Left colon (tissue), 2 donors: ENCODE results near the gene MYPN. TPM values are rescaled to one million over a fixed set of nuclear protein-coding genes. Genes with fewer than 3 reads are reported as not detected.

Experiments
- ATAC-seq: fragments of 200-7000 bp; cut with Tn5 transposase; one replicate; pipeline ENCODE4 v1.9.1; 2020; ENCODE audit warnings: mild to moderate bottlenecking, moderate library complexity
- DNase-seq, 2 donors: peaks; one replicate each; pipeline ENCODE4 v3.0.0-alpha.2; 2020
- intact Hi-C, 2 donors: fragments of 100-400 bp; cut with DNase I in 1 of 2; cut with micrococcal nuclease in 1 of 2; formaldehyde crosslinking; loops; one replicate each; pipeline versions ENCODE4 v1.11.2 to v1.14.0; 2022; cut with DNase I, micrococcal nuclease
- total RNA-seq, 2 donors: library from RNA; stranded (reverse); fragmentation: NEBNext Ultra II Directional; extraction: Animal tissue kit (Norgen Biotek cat#: 25700); gene quantifications; one replicate each; pipeline ENCODE4 v1.2.1, GENCODE V29; 2021
- donor health status: DM: no; HTN: no; CAD: no.
- donor health status: DM: yes; HTN: yes; CAD: no.

MYPN gene
- total RNA-seq, 2 donors from 2014 or later: 0.12 to 2.1 TPM

GRCh38 chr10:68124718-68125117 is 15.4 kb downstream of the MYPN start:
- ATAC-seq: no peak
- DNase-seq: no peak
- intact Hi-C loops: no loop called here

- ATAC-seq: peak; percentile 66
- intact Hi-C loops: no loop called here
- no peak for DNase-seq
Observed at GRCh38 chr10:68125772-68126171, 16.5 kb downstream of the MYPN start.

DNA sequence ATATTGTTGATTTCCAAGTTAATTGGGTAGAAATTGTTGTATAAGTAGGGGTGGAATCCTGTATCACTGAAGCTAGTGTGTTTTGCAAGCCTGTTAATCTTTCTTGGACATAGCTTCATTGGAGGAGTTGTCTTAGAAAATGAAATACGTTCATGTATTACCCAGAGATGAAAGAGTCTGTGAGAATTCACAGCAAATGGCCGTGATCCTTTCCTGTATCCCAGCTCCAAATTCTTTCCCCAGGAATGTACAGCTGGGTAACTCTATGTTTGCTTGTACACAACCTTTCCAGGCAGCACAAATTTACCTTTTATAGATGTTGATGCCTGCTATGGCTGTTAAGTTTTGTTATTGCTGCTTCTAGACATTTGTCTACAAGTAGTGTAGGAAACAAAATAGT is 18.7 kb downstream of the MYPN start:
- intact Hi-C loops: no loop called here
- no peak for ATAC-seq

GRCh38 chr10:68132391-68132790 is 23.1 kb downstream of the MYPN start:
- intact Hi-C loops: no loop called here
- ATAC-seq (no peak), DNase-seq (no peak)

More for the DNA sequence above, 18.7 kb downstream of the MYPN start:
- DNase-seq: no peak

DNA sequence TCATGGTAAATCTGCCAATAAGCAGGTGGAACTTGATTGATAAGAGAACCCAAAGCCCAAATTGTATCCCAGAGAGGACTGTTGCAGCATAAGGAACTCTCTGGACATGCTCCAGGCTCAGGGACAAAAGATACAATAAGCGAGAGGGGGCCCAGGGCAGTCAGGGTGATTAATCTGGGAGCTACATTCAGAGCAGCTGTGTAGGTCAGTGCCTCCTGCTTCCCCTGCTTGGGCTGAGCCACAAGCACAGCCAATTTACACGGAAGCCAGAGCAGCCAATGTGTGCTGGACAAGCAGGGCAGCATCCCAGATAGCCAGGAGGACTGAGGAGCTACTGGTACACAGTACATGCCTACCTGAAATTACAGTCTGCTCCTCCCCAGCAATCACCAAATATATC is 24.2 kb downstream of the MYPN start:
- no peak for DNase-seq
- no peak for ATAC-seq
- intact Hi-C loops: no loop called here

DNA sequence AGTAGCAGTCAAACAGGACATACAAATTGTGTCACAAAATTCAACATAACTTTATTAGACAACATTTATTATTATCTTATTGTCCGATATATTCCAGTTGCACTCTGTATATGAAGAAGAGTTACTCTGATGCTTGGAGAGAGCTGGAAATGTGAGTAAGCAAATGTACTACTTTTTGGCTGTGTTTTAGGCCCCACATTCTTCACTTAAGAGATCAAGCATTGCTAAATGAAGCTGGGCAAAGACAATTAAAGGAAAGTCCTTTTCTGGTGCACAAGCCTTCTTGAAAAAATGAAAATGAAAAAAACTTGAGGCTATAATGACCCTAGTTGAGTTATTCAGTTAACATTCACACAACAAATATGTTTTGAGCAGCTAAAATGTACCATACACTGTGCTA is 26.1 kb downstream of the MYPN start:
- ATAC-seq (peak; percentile 46), DNase-seq (no peak)
- intact Hi-C loops: no loop called here

DNA sequence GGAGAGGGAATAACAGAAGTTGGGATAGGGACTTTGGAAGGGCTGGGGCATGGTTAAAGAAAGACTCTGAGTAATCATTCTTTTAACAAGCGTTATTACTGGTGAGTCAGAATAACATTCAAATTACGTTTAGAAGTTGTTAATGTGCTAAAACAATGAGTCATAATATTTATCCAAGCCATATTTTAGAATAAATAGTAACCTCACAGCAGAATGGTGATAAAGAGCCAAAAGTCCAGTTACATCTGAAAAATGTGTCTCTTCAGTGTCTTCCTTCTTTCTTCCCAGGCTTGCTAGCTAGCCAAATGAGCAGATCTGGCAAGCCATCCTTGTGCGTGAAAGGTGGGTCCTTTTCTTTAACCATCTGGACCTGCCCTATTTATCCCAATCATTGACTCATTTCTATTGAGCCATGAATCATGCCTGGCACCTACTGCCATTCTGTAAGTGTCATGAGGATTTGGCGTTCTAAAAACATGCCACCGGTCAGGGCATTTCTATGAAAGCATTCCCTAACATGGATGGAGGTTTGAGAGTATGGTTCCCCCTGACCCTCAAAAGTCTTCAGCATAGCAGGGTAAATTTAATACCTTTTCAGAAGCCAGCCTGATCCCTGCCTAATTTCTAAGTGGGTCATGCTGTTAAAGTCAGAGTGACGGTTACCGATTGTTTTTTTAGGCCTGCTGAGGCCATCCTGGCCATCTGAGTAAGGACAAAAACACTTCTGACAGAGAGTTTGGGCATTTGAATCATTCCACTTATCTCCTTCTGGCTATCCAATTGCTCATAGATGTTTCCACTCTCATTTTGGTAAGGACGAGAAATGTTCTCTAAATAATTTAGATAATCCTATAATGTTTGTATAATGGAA is 26.9 kb downstream of the MYPN start:
- ATAC-seq (peak; percentile 96), DNase-seq (peak in 1 of 2 donors; percentile 8)

DNA sequence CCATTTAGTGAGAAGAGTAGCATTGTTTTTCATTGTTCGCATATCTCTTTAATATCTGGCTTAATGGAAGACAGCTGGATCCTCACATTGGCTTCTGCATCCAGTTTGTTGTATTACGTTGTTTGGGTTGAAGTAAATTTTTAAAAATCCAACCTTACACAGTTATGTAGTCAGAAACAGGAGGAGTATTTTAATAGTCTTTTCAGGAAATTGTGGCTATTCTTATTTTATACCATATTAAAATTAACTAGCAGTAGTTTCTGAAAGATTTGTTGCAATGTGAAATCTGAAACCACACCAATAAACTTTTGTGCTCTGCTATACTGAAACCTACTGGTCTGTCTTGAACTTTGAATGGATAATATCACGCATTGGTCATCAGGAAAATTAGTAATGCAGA is 27.9 kb downstream of the MYPN start:
- DNase-seq (no peak), ATAC-seq (no peak)
- intact Hi-C loops: no loop called here

More for the DNA sequence above, 26.9 kb downstream of the MYPN start:
- intact Hi-C loops: no loop called here

DNA sequence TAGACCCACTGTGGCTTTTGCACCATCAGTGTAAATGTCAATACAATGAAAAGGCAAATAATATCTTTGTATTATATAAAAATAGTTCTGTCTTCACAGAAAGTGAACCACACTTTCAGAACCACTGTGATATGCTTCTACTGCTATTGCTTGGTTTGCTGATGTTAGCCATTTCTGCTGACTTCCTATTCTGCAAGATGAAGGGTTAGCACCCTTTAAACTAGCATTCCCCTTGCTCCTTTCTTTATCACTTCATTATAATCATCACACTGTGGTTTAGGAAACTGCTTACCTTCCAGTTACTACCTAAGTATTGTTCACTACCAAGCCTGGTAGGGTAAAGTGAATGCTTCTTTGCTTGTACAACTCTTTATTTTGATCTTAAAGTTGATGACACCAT is 29.2 kb downstream of the MYPN start:
- no peak for ATAC-seq
- intact Hi-C loops: no loop called here
- DNase-seq: no peak

DNA sequence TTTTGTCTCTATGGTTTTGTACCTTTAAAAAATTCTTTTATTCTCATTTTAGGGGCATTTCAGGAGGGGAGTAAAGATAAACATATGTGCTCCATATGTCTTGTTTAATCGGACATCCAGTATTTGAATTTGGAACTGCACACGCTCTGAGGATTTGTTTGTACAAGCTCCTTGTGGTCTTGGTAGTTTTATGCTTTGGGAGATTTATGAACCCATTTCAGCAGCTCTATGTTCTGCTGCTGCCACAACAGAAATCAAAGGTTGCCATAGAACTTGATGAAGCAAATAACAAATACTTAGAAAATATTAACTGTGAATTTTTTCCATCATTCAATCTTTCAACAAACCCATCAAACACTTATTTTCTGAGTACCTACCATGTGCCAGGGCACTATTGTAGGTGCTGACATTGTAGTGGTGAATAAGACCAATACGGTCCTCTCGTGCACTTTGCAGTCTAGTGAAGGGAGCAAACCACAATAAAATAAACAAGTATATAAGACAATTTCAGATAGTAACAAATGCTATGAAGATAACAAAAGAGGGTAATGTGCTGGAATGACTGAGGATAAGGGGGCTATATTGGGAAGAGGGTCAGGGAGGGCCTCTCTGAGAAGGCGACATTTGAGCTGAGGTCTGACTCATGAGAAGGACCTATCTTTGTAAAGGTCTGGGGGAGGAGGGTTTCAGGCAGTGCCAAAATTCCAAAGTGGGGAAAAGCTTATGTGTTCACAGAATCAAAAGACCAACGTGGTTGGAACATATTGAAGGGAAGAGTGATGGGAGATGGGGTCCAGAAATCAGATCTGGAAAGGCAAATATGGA is 30.4 kb downstream of the MYPN start:
- ATAC-seq (no peak), DNase-seq (no peak)
- intact Hi-C loops: no loop called here

- ATAC-seq (no peak), DNase-seq (no peak)
- intact Hi-C loops: no loop called here
Observed at GRCh38 chr10:68142761-68143160, 33.5 kb downstream of the MYPN start.

- DNase-seq (no peak), ATAC-seq (peak; percentile 98)
- intact Hi-C loops: no loop called here
Observed at GRCh38 chr10:68144709-68145108, 35.4 kb downstream of the MYPN start.

DNA sequence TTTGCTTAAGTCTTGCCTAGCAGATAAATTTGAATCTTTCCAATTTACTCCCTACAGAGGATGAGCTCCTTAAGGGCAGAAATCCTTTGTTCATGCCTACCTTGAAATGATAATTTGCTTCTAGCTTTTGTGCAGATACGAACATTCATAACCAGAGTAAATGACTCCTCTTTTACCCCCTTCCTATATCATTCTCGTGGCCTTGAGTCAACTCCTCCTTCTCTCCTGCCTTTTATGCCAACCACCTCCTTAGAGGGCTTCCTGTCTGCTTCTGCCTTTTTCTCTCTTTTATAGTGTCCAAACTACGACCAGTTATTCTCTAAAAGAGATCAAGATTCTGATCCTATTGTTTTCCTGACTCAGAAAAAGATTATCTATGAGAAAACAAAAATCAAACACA is 36.4 kb downstream of the MYPN start:
- intact Hi-C loops: no loop called here
- no peak for DNase-seq
- ATAC-seq: no peak

GRCh38 chr10:68146133-68146532 is 36.8 kb downstream of the MYPN start:
- intact Hi-C loops: no loop called here
- ATAC-seq: no peak
- DNase-seq: no peak

GRCh38 chr10:68151453-68151852 is 42.2 kb downstream of the MYPN start:
- ATAC-seq: no peak
- no peak for DNase-seq
- intact Hi-C loops: loop anchor here in 1 of 2 donors (10.0 kb wide), 1 partner anchor 297 kb away; no protein-coding TSS in a partner anchor

DNA sequence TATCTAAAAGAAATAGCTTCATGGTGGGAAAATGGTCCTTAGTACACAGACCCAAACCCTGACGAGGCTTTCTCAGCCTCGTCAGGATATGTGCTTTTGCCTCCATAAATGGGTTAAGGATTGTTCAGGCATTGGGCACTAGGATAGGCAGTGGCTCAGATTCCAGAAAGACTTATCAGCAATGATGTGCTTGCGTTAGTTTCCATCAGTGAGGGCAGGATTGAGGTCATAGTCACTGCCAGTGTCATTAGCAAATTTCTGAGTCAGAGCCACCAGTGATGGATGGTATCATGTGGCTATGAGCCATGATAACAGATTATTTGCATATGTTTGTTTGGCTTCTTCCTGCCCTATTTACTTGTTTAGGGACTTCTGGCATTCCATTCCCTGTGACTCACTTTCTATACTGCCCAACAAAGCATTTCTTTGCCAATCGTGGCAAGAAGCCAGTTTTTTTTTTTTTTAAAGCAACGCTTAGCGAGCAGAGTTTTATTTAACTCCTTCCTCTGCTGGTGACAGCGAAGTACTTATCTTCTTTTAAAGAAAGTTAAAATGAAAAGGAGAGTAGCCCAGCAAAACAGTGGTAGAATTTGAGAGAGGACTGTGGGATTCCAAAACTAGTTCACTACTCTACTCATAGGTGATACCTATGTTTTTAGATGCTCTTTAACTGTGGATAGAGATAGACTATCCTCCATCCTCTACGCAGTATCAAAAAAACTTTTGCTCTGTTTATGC is 44.4 kb downstream of the MYPN start:
- intact Hi-C loops: loop anchor here in 1 of 2 donors (10.0 kb wide), 1 partner anchor 299 kb away; no protein-coding TSS in a partner anchor

GRCh38 chr10:68154211-68154497 is 44.9 kb downstream of the MYPN start:
- ATAC-seq (no peak), DNase-seq (no peak)
- intact Hi-C loops: loop anchor here in 1 of 2 donors (10.0 kb wide), 1 partner anchor 299 kb away; no protein-coding TSS in a partner anchor

More for the DNA sequence above, 44.4 kb downstream of the MYPN start:
- DNase-seq (no peak), ATAC-seq (peak; percentile 93)

DNA sequence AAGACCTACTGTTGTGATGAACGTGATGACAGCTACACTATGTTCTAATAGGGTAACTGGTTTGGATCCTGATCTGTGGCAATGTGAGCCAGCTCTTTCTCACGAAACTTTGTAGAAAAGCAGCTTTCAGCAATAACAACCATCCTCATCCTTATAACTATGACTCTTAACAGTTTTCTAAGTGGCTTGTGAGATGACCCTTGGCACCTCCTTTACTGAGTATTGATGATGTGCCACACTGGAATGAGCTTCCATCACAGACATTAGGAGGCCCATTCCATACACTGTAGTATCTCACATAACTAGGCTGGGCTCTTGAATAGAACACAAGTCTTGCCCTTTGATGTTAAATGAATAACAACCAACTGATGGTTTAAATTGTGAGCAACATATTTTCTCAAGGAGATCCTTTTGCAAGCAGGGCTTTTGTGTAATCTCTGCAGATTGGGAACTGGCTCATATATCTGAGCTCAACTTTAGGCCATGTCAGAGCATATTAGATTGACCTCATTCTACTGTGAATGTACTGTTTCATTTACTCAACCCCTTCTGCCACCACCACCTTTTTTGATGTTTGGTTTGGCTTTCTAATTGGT is 46.4 kb downstream of the MYPN start:
- ATAC-seq (no peak), DNase-seq (no peak)
- intact Hi-C loops: loop anchor here (5.0 to 10.0 kb wide), 2 partner anchors 298 to 301 kb away; no protein-coding TSS in a partner anchor
